ENCODE measurements around the gene RPL27A. TPM values are rescaled to one million over a fixed set of nuclear protein-coding genes. Genes with fewer than 3 reads are reported as not detected.

Gene RPL27A
- 1,000 to 10,000 TPM in 3 of 4 donors, 100 to 1,000 TPM in 1; 921 to 1,566 (median 1,106) TPM for total RNA-seq

GRCh38 chr11:8682303-8683114, at the start of gene RPL27A, which contains the start of gene TRIM66:
Gene RPL27A, plus strand, starts transcription at chr11:8682792. Its CDS starts 22 bp downstream, at chr11:8682814.
Gene TRIM66, minus strand, starts transcription at chr11:8682665. Its CDS starts 10,391 bp downstream, at chr11:8672274.
- 0 to 1% methylated on average over 11 to 16 of the region's 67 CpGs for WGBS, 2 donors
- H3K36me3 ChIP-seq = peaks cover 17 to 53% (median 24%) of the 10 kb centered on the region in 3 donors
- intact Hi-C loops (cut with DNase I) = no loop called here

GRCh38 chr11:8634498-8634897, 48.1 kb upstream of the RPL27A start:
- no peak for DNase-seq
- Histone ChIP-seq H3K4me1 (no peaks in the 10 kb centered on the region), H3K4me3 (no peak overlapping the region), H3K27me3 (no peaks in the 10 kb centered on the region), H3K36me3 (peaks cover 0 to 86% (median 4%) of the 10 kb centered on the region in 3 donors), H3K27ac (no peak overlapping the region), H3K9me3 (no peaks in the 10 kb centered on the region)
- intact Hi-C loops (cut with DNase I) = no loop called here
- 91 to 99% methylated on average over 5 to 6 of the region's 6 CpGs for WGBS, 2 donors
- TF ChIP-seq POLR2A (IDR thresholded peaks at IDR 0.05) (no peak), CTCF (IDR thresholded peaks at IDR 0.05) (no peak)

More at GRCh38 chr11:8682303-8683114, at the start of gene RPL27A, which contains the start of gene TRIM66:
- Histone ChIP-seq H3K27ac (peak within 1 kb of the TSS; percentile 96 to 99 (median 98)), H3K4me3 (peak within 1 kb of the TSS; percentile 61 to 97 (median 79)), H3K27me3 (no peaks in the 10 kb centered on the region), H3K9me3 (no peaks in the 10 kb centered on the region), H3K4me1 (peaks cover 6 to 50% (median 19%) of the 10 kb centered on the region in 3 donors)
- peak; percentile 75 for DNase-seq
- peak in 4 of 6 experiments; percentile 17 to 42 (median 24) for TF ChIP-seq CTCF (IDR thresholded peaks at IDR 0.05)
- TF ChIP-seq POLR2A (IDR thresholded peaks at IDR 0.05) = peak in 3 of 4 donors; percentile 87 to 99 (median 98)

- H3K36me3 ChIP-seq = peaks cover 4 to 87% (median 5%) of the 10 kb centered on the region in 3 donors
These were observed 46.5 kb upstream of the RPL27A start for GRCh38 chr11:8636127-8636526.

GRCh38 chr11:8638300-8638699, 44.3 kb upstream of the RPL27A start:
- no peak for DNase-seq
- no peak overlapping the region for H3K27ac ChIP-seq
- H3K9me3 ChIP-seq = no peaks in the 10 kb centered on the region
- no peak overlapping the region for H3K4me3 ChIP-seq
- no peaks in the 10 kb centered on the region for H3K4me1 ChIP-seq
- no peak for TF ChIP-seq POLR2A (IDR thresholded peaks at IDR 0.05)
- no peak for TF ChIP-seq CTCF (IDR thresholded peaks at IDR 0.05)
- no peaks in the 10 kb centered on the region for H3K27me3 ChIP-seq
- WGBS, 2 donors = 90 to 94% methylated on average over 2 to 5 of the region's 5 CpGs
- intact Hi-C loops (cut with DNase I) = no loop called here
- peaks cover 4 to 100% (median 5%) of the 10 kb centered on the region in 3 donors for H3K36me3 ChIP-seq

More at GRCh38 chr11:8636127-8636526, 46.5 kb upstream of the RPL27A start:
- Histone ChIP-seq H3K27ac (no peak overlapping the region), H3K27me3 (no peaks in the 10 kb centered on the region), H3K4me3 (no peak overlapping the region), H3K4me1 (no peaks in the 10 kb centered on the region), H3K9me3 (no peaks in the 10 kb centered on the region)
- TF ChIP-seq CTCF (IDR thresholded peaks at IDR 0.05) (no peak), POLR2A (IDR thresholded peaks at IDR 0.05) (no peak)
- DNase-seq = no peak
- intact Hi-C loops (cut with DNase I) = no loop called here
- 63 to 100% methylated on average over 2 of the region's 2 CpGs for WGBS, 2 donors

- 88 to 100% methylated on average over 1 to 3 of the region's 3 CpGs for WGBS, 2 donors
- Histone ChIP-seq H3K4me3 (no peak overlapping the region), H3K27me3 (no peaks in the 10 kb centered on the region), H3K4me1 (no peaks in the 10 kb centered on the region), H3K36me3 (peaks cover 4 to 100% (median 5%) of the 10 kb centered on the region in 3 donors), H3K27ac (no peak overlapping the region), H3K9me3 (no peaks in the 10 kb centered on the region)
- intact Hi-C loops (cut with DNase I) = no loop called here
- DNase-seq = no peak
- no peak for TF ChIP-seq POLR2A (IDR thresholded peaks at IDR 0.05)
- no peak for TF ChIP-seq CTCF (IDR thresholded peaks at IDR 0.05)
These were observed 42.9 kb upstream of the RPL27A start for GRCh38 chr11:8639655-8640054.
